GM21825 (cell line): Measurements from ENCODE around the gene HBA2.
"Not testable (repeated sequence)": the region's sequence is repeated elsewhere in the genome, so short reads cannot be mapped to it uniquely, and the experiment has no call there.

Experiments
- ATAC-seq: cut with Tn5 transposase; IDR thresholded peaks from one replicate; pipeline ENCODE4 v1.9.1; 2021; ENCODE audit warnings: mild to moderate bottlenecking, moderate library complexity; ENCODE audit not compliant: unreplicated experiment

HBA2 gene

DNA sequence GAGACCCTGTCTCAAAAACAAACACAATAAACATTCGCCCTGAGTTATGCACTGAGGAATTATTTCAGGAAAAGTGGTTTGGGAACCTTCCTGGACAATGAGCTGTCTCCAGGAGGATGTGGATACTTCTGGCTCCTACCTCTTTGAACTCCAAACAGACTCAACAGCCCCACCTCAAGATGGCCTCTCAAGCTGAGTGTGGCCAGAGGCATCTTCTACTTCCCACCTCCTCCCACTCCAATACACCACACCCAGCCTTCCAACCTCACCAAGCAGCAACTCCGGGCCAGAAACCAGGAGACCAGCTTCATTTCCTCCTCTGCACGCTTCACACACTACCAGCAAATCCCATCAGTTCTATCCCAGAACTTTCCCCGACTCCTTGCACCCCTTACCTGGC lies 19.2 kb downstream of the HBA2 start:
- no peak for ATAC-seq

DNA sequence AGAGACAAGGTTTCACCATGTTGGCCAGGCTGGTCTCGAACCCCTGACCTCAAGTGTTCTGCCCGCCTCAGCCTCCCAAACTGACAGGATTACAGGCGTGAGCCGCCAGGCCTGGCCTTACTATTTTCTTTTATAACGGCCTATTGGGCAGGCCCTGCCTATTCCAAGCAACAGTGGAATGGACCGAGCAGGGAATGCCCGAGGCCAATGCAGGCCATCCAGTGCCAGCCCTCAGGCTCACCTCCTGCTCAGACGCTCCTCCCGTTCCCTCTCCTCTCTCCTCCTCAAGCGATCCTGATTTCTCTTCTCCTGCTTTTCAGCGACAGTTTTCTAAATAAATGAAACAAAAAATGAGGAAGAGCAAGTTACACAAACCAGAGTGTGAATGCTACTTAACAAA lies 20.0 kb downstream of the HBA2 start:
- ATAC-seq: no peak

DNA sequence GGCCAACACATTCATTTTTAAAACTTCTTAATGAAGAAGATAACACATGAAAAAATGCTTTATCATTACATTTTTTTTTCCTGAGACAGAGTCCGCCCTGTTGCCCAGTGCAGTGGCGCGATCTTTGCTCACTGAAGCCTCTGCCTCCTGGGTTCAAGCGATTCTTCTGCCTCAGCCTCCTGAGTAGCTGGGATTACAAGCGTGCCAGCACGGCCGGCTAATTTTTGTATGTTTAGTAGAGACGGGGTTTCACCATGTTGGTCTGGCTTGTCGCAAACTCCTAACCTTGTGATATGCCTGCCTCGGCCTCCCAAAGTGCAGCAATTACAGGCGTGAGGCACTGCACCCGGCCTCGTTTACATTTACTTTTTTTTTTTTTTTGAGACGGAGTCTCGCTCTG lies 20.8 kb downstream of the HBA2 start:
- ATAC-seq: no peak

DNA sequence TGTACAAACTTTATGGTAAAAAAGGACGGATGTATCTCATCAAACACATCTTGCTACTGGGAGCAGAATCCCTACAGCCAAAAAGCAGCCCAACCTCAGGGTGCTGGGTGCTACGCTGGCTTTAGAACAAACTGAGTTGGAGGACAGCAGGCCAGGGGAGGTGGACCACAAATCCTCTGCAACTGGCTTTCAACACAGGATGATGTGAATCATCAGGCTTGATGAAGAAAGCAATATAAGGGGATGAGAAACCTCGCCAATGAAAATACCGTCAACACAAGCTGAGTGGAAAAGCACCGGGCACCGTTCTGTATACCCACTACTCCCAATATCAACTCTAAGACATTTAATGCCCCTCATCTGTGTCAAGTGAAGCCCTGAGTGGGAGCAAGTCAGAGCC lies 21.8 kb downstream of the HBA2 start:
- ATAC-seq: no peak

DNA sequence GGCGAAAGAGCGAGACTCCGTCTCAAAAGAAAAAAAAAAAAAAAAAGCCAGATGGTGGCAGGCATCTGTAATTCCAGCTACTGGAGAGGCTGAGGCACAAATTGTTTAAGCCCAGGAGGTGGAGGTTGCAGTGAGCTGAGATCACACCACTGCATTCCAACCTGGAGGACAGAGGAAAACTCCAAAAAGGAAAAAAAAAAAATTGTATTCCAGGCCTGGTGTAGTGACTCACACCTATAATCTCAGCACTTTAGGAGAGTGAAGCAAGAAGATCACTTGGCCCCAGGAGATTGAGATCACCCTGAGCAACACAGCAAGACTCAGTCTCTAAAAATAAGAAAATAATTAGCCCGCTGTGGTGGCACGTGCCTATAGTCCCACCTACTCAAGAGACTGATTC lies 27.7 kb downstream of the HBA2 start:
- ATAC-seq: no peak

DNA sequence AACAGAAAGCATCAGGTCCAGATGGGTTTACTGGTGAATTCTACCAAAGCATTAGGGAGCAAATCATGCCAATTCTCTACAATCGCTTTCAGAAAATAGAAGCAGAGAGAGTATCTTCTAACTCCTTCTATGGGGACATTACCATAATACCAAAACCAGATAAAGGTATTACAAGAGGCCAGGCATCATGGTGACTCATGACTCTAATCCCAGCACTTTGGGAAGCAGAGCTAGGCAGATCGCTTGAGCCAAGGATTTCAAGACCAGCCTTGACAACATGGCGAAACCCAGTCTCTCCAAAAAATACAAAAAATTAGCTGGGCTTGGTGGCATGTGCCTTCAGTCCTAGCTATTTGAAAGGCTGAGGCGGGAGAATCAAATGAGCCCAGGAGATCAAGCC lies 30.6 kb downstream of the HBA2 start:
- ATAC-seq: no peak

DNA sequence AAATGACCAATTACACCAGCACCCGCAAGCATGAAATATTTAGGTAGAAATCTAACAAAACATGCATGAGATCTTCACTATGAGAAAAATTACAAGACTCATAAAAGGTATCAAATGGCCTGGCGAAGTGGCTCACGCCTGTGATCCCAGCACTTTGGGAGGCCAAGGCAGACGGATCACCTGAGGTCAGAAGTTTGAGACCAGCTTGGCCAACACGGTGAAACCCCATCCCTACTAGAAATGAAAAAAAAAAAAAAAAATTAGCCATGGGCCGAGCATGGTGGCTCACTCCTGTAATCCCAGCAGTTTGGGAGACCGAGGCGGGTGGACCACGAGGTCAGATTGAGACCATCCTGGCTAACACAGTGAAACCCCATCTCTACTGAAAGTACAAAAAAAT lies 31.4 kb downstream of the HBA2 start:
- not testable (repeated sequence) for ATAC-seq

DNA sequence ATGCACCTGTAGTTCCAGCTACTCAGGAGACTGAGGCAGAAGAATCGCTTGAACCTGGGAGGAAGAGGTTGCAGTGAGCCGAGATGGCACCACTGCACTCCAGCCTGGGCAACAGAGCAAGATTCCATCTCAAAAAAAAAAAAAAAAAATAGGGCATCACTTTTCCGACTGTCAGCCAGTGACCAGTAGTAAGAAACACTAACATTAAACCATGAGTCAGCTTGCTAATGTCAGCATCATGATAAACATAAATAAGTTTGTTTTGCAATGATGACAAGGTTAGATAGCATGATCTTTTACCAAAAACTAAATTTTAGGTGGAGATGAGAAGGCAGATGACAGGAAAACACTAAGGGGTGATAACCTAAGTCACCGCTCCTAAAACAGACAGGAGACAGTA lies 36.7 kb downstream of the HBA2 start:
- not testable (repeated sequence) for ATAC-seq

DNA sequence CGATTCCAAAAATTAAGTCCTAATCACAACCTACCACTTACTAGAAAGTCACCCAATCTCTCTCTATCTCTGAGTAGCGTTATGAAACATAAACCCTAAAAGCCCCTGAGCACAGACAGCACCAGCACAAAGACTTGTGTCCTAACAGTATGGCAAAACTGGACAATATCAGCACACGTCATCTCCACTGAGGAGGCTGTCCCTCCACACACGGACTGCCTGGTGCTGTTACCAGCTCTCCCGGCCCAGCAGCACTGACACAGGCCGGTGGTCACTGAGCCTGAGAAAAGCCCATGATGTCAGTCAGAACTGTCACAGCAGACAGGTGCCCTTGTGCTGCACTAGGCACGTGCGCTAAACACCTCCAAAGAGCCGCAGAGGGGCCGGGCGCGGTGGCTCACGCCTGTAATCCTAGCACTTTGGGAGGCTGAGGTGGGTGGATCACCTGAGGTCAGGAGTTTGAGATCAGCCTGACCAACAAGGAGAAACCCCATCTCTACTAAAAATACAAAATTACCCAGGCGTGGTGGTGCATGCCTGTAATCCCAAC lies 39.0 kb downstream of the HBA2 start:
- not testable (repeated sequence) for ATAC-seq

DNA sequence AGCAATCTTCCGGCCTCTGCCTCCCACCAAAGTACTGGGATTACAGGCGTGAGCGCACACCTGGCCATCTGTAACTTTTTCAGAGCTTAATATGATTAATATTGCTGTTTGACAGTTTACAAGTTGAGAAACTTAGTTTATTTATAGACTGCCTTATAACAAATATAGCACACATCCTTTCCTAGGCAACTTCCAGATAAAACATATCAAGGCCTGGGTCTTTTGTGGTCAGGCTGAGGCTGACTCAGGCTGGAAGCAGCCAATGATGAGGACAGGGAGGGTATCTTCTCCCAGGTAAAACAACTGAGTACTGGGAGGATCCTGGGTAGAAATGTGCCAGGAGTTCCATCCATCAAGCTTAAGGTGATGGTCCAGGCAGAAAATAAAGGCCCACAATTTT lies 40.3 kb downstream of the HBA2 start:
- ATAC-seq: no peak

DNA sequence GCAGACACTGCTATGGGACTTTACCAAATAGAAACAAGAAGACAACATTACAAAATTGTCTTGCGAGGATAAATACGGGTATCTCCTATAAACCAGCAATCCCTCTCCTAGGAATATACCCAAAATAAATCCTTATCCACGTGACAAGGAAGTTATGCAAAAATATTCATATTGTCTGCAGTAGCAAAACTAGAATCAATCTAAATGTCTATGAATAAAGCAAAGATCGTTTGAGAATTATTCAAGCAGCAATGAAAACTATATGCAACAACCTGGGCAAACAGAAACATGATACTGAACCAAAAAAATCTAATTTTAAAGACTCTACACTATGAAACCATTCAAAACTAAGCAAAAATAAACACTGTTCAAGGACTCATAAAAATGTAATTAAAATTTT lies 47.3 kb downstream of the HBA2 start:
- no peak for ATAC-seq
